Adipocyte (in vitro differentiated cells): Measurements from ENCODE around the gene SLC12A9.

Experiments used
- DNase-seq: peaks from one replicate; pipeline ENCODE4 v3.0.0-alpha.2; 2015; ENCODE audit warnings: low read depth
- H3K27me3 ChIP-seq: replicated peaks from 2 replicates; pipeline ENCODE4 v1.7.0; 2013; ENCODE audit warnings: mild to moderate bottlenecking, low read length, moderate library complexity; ENCODE audit not compliant: control insufficient read depth, insufficient read depth
- H3K36me3 ChIP-seq: 2 replicates; pipeline ENCODE4 v1.7.0; 2013; ENCODE audit warnings: low read length, mild to moderate bottlenecking, moderate library complexity; ENCODE audit not compliant: control insufficient read depth, insufficient read depth, severe bottlenecking
- H3K4me1 ChIP-seq: 2 replicates; pipeline ENCODE4 v1.7.0; 2013; ENCODE audit warnings: mild to moderate bottlenecking, low read length, moderate library complexity; ENCODE audit not compliant: control insufficient read depth, insufficient read depth
- H3K4me3 ChIP-seq: 2 replicates; pipeline ENCODE4 v1.7.0; 2013; ENCODE audit warnings: mild to moderate bottlenecking, low read length, moderate library complexity
- H3K9ac ChIP-seq: 2 replicates; pipeline ENCODE4 v1.7.0; 2013; ENCODE audit warnings: mild to moderate bottlenecking, low read length, moderate library complexity
- H3K9me3 ChIP-seq: 2 replicates; pipeline ENCODE4 v1.7.0; 2013; ENCODE audit warnings: mild to moderate bottlenecking, low read length, moderate library complexity; ENCODE audit not compliant: control insufficient read depth

SLC12A9 gene

DNA sequence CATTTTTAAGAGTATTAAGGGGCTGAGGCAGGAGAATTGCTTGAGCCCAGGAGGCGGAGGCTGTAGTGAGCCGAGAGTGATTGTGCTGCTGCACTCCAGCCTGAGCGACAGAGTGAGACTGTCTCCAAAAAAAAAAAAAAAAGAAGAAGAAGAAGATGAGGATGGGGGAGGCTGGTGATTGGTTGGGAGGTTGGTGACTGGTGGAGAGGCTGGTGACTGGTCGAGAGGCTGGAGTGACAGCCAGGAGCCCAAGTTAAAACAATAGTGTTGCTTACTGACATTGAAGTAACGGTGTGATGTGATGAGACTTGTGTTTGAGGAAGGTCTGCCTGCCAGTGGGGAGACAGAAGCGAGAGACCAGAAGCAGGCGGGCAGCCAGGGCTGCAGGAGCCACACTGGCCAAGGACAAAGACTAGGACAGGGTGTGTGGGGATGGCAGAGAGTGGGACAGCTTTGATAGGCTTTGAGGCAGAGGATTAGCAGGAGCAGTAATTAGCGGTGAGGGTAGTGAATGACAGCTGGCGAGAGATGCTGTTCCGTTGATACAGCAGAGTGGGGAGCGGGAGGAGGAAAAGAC is 27.3 kb downstream of the SLC12A9 start:
- Histone ChIP-seq H3K9ac (no peak overlapping the region), H3K4me1 (peaks cover 14% of the 10 kb centered on the region), H3K36me3 (peaks cover 53% of the 10 kb centered on the region), H3K27me3 (no peaks in the 10 kb centered on the region), H3K4me3 (no peak overlapping the region), H3K9me3 (no peaks in the 10 kb centered on the region)
- no peak for DNase-seq

DNA sequence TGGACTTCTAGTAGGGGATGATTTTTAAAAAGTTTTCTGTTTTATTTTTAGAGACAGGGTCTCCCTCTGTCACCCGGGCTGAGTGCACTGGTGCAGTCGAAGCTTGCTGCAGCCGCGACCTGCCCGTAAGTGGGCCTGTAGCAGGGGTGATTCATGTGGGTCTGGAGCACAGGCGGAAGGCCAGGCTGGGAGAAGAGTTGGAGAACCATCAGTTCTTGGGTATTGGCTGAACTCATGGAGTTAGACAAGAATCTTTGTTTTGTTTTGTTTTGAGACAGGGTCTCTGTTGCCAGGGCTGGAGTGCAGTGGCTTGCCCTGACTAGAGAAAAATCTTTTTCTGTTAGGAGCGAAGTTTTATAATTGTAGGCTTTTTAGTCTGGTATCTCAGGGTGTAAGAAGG is 28.1 kb downstream of the SLC12A9 start:
- H3K36me3 ChIP-seq = peaks cover 62% of the 10 kb centered on the region
- H3K9ac ChIP-seq = no peak overlapping the region

DNA sequence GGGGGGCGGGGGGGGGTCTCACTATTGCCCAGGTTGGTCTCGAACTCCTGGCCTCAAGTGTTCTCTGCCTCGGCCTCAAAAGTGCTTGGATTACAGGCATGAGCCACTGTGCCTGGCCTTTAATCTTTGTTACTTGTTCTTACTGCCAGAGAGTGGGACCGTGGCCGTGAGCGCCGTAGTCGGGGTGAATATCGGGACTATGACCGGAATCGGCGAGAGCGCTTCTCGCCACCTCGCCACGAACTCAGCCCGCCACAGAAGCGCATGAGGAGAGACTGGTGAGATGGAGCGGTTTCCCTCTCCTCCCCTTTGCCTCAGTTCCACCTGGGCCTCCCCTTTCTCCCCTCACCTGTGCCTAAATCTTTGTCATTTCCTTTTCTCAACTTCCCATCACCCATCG is 28.6 kb downstream of the SLC12A9 start:
- Histone ChIP-seq H3K4me1 (peaks cover 9% of the 10 kb centered on the region), H3K4me3 (no peak overlapping the region), H3K27me3 (no peaks in the 10 kb centered on the region), H3K9ac (no peak overlapping the region), H3K36me3 (peaks cover 67% of the 10 kb centered on the region), H3K9me3 (no peaks in the 10 kb centered on the region)
- DNase-seq = no peak

More for the DNA sequence above, 28.1 kb downstream of the SLC12A9 start:
- no peak overlapping the region for H3K4me3 ChIP-seq
- no peak for DNase-seq
- H3K27me3 ChIP-seq = no peaks in the 10 kb centered on the region
- peaks cover 14% of the 10 kb centered on the region for H3K4me1 ChIP-seq
- no peaks in the 10 kb centered on the region for H3K9me3 ChIP-seq

GRCh38 chr7:100882201-100882600 is 29.7 kb downstream of the SLC12A9 start:
- no peak overlapping the region for H3K4me3 ChIP-seq
- H3K4me1 ChIP-seq = no peaks in the 10 kb centered on the region
- no peaks in the 10 kb centered on the region for H3K27me3 ChIP-seq
- H3K36me3 ChIP-seq = peaks cover 77% of the 10 kb centered on the region
- no peak overlapping the region for H3K9ac ChIP-seq
- DNase-seq = no peak
- no peaks in the 10 kb centered on the region for H3K9me3 ChIP-seq

DNA sequence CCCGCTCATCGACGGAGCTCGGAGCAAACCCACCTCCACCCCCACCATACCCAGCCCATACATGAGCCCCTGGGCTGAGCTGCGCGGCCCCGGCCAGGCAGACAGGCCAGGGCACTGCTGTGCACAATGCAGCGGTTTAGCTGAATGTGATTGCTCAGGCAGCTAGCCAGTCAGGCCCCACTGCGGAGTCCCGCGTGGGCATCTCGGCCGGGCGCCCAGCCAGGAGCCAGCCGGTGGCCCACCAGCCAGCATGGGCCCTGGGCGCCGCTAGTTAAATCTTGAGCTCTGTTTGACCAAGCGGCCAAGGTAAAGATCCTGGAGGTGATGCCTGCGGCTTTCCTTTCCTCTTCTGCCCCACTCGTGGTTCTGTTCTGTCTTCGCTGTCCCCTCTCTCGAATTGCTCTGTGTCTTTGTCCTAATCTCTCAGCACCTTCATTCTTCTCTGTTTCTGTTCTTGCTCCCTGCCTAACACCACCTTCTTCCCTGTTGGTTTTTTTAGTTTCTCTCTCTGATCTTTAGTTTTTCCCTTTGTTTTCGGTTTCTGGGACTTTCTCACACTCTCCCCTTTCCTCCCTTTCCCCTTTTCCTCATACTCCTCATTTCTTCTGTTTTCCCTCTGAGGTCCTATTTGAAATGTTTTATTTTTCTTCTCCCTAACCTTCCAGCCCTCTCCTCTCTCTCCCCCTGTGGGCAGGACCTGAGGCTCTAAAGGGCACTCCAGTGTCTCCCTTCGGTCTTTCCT is 30.4 kb downstream of the SLC12A9 start:
- peaks cover 3% of the 10 kb centered on the region for H3K4me1 ChIP-seq
- H3K9ac ChIP-seq = no peak overlapping the region
- H3K4me3 ChIP-seq = no peak overlapping the region
- H3K27me3 ChIP-seq = no peaks in the 10 kb centered on the region
- no peaks in the 10 kb centered on the region for H3K9me3 ChIP-seq
- H3K36me3 ChIP-seq = peaks cover 82% of the 10 kb centered on the region
- no peak for DNase-seq

GRCh38 chr7:100884736-100885439 is 32.4 kb downstream of the SLC12A9 start:
- Histone ChIP-seq H3K4me3 (no peak overlapping the region), H3K27me3 (no peaks in the 10 kb centered on the region), H3K36me3 (peaks cover 79% of the 10 kb centered on the region), H3K9me3 (no peaks in the 10 kb centered on the region), H3K4me1 (peaks cover 17% of the 10 kb centered on the region), H3K9ac (no peak overlapping the region)
- DNase-seq = no peak

- H3K4me1 ChIP-seq = peaks cover 19% of the 10 kb centered on the region
- DNase-seq = no peak
- no peak overlapping the region for H3K9ac ChIP-seq
- no peaks in the 10 kb centered on the region for H3K27me3 ChIP-seq
- no peak overlapping the region for H3K4me3 ChIP-seq
- peaks cover 77% of the 10 kb centered on the region for H3K36me3 ChIP-seq
- no peaks in the 10 kb centered on the region for H3K9me3 ChIP-seq
Observed at GRCh38 chr7:100885440-100886141, 33.1 kb downstream of the SLC12A9 start.

- Histone ChIP-seq H3K4me1 (peaks cover 26% of the 10 kb centered on the region), H3K36me3 (peaks cover 72% of the 10 kb centered on the region), H3K4me3 (no peak overlapping the region), H3K9me3 (no peaks in the 10 kb centered on the region), H3K9ac (no peak overlapping the region), H3K27me3 (no peaks in the 10 kb centered on the region)
- no peak for DNase-seq
Observed at GRCh38 chr7:100886142-100886935, 33.8 kb downstream of the SLC12A9 start.

DNA sequence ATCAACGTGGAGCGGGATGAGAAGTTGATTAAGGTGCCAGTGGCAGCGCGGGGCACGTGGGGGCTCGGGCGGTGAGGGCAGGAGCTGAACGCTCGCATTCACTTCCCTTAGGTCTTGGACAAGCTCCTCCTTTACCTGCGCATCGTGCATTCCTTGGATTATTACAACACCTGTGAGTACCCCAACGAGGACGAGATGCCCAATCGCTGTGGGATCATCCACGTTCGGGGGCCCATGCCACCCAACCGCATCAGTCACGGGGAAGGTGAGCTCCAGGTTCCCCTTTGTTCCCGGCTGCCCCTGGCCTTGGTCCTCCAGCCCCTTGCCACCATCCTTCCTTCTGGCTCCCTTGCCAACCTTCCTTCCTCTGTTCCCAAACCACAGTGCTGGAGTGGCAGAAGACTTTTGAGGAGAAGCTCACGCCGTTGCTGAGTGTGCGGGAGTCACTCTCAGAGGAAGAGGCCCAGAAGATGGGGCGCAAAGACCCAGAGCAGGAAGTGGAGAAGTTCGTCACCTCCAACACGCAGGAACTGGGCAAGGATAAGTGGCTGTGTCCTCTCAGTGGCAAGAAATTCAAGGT is 34.5 kb downstream of the SLC12A9 start:
- Histone ChIP-seq H3K4me1 (peaks cover 31% of the 10 kb centered on the region), H3K36me3 (peaks cover 65% of the 10 kb centered on the region), H3K4me3 (no peak overlapping the region), H3K27me3 (no peaks in the 10 kb centered on the region), H3K9me3 (no peaks in the 10 kb centered on the region), H3K9ac (no peak overlapping the region)
- DNase-seq = no peak

- Histone ChIP-seq H3K9me3 (no peaks in the 10 kb centered on the region), H3K9ac (peak overlapping the region; percentile 96), H3K27me3 (no peaks in the 10 kb centered on the region), H3K4me3 (peak overlapping the region; percentile 83), H3K4me1 (peaks cover 32% of the 10 kb centered on the region), H3K36me3 (peaks cover 60% of the 10 kb centered on the region)
- DNase-seq = no peak
Observed at GRCh38 chr7:100887516-100888290, 35.2 kb downstream of the SLC12A9 start.
